ENCODE measurements around the gene ZNF586.
"Not testable (repeated sequence)": the region's sequence is repeated elsewhere in the genome, so short reads cannot be mapped to it uniquely, and the experiment has no call there.

Gene ZNF586

DNA sequence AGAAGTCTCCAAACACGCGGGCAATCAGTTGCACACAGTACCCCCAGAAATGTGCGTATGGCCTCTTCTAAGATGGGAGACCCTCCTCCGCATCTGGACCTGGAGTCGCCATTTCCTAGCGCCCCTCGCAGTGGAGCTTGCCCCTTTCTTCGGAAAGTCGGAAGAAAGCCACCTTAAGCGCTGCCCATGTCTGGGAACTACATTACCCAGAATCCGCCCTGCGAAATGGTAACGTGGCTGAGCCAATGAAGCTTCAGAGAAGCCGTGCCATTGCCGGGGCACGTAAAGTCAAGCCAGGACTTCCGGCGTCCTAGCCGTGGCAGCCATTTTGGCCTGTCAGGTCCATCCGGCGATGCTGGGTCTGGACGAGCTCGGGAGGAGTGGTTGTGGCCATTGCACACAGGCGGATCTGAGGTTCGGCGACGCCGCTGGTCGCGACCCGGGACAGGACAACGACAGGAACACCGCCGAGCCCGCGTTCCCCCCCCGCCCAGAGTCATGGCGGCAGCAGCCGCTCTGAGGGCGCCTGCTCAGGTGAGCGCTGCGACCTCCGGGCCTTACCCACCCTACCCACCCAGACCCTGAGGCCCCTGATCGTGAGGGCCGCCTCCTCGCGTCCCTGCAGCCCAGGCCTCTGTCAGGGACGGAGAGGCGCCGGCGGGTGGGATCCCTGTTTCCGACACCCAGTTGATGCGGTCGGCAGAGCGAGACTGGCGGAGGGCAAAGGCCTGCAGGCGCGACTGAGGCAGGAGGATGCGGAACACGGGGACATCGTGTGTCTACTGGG is at the start of gene ZNF586:
Gene ZNF586 (plus strand): TSS at position 332 of the 787 bp plus-strand sequence. CDS start 167 bp downstream, at position 499.
- DNase-seq, result peak; percentile 96

DNA sequence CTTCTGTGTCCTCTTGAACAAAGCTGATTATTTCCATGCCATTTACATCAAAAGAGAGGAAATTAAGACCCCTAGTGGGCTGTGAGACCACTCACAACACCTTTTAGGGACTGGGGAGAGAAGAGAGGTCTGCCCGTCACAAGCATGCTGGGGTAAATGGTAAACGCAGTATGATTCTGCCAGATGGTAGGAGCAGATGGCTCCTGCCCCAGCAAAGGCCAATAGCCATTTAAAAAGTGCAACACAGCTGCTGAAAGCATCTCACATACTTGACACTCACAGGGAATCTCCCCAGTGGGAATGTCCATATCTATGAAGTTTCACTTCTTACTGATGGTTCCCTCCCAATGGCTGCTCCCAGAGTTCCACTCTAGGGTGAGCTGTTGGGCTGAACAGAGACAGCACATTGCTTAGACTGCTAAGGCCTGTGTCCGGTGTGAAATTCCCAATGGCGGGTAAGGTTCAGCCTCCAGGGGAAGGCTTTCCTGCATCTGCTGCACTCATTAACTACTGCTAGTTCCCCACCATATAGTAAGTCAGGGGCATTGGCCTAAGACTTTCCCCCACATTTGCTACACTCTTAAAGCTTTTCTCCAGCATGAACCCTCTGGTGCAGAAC is 49.5 kb upstream of the ZNF586 start:
- DNase-seq, result no peak

DNA sequence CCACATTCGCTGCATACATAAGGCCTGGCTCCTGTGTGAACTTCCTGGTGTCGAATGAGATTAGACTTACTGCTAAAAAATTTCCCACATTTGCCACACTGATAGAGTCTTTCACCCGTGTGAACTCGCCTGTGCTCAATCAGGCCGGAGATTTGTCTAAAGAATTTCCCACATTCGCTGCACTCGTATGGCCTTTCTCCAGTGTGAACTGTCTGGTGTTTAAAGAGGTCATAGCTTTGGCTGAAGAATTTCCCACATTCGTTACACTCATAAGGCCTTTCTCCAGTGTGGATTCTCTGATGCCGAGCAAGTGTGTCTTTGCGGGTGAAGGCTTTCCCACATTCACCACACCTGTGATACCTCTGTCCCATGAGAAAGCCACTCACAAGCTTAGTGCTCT is 48.6 kb upstream of the ZNF586 start:
- no peak for DNase-seq

DNA sequence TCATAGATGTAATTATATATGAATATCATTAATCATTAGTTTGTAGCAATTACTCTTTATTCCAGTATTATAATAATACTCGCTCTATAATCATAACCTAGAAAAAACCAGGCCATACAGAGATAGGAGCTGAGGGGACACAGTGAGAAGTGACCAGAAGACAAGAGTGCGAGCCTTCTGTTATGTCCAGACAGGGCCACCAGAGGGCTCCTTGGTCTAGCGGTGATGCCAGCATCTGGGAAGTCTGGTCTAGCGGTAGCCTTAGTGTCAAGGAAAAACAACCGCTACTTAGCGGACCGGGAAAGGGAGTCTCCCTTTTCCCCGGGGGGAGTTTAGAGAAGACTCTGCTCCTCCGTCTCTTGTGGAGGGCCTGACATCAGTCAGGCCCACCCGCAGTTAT is 31.2 kb upstream of the ZNF586 start:
- DNase-seq, result peak; percentile 25

DNA sequence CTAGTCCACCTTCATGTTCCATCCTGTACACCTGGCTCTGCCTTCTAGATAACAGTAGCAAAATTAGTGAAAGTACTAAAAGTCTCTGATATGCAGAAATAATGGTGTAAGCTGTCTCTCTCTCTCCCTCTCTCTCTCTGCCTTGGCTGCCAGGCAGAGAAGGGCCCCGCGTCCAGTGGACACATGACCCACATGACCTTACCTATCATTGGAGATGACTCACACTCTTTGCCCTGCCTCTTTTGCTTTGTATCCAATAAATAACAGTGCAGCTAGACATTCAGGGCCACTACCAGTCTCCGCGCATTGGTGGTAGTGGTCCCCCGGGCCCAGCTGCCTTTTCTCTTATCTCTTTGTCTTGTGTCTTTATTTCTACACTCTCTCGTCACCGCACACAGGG is 30.7 kb upstream of the ZNF586 start:
- not testable (repeated sequence) for DNase-seq

DNA sequence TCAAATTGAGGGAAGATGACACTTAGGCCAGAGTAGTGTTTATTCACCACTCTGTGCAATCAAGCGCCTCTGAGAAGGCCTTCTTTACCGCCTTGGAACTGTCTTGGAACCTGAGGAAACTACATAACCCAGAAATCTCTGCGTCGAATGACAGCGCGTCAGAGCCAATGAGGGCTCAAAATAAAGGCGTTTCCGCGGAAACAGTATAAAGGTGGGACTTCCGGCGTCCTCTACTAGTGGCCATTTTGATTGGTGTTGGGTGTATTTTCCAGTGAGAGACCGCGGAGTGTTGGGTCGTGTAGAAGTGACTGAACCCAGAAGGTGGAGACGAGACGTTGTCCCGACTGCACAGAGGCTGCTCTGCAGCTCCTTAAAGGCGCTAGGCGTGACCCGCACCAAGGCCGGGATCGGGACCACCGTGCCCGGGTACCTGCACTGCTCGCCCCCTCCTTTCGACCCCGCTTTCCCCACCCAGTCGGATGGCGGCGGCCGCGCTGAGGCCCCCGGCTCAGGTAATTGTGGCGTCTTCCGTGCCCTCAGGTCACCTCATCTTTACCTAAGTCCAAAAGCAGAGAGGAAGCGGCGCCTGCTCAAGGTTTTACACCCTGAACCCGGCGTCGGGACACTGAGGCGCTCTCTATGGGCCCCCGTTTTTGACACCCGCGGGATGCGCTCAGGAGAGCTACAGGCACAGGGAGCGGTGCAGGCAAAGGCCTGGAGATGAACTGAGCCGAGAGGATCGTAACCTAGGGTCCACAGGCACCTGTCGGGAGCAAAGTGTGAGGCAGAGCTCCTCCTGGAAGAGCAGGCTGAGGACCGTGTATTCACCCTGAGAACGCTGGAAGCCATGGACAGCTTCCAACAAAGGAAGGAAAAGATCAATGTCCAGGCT is 22.6 kb upstream of the ZNF586 start, which contains the start of gene ZNF776:
Gene ZNF776 (plus strand): TSS at position 236 of the 892 bp plus-strand sequence. CDS start 244 bp downstream, at position 480.
- DNase-seq, result peak; percentile 94

DNA sequence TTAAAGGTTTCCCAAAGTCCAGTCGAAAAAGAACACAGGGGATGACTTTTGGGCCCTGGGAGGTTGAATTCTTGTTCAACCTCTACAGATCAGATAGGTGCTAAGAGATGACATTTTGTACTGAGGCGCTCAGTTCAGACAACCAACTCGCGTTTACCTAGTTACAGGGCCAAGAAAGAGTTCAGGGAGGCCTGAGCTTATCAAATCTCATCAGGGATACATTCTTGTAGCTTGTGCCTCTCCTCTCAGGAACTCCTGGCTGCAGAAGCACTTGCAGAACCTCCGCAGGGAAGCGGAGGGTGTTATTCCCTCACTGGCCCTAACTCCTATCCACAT is 22.0 kb upstream of the ZNF586 start:
- DNase-seq, result no peak

DNA sequence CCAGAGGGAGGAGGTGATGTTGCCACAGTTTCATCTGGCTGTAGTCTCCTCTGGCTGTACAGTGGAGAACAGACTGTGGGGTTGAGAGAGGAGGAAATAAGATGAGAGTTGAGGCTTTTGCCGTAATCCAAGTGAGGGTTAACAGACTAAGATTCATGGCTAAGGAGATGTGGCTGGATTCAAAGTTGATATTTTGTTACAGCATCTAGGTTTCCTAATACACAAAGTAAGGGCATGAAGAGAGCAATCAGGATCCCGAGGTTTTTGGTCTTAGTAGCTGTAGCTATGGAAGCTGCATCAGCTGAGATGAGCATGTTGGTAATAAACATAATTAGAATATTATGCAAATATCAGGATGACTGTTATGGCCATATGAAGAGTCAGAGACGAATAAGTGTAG is 21.4 kb upstream of the ZNF586 start:
- no peak for DNase-seq

DNA sequence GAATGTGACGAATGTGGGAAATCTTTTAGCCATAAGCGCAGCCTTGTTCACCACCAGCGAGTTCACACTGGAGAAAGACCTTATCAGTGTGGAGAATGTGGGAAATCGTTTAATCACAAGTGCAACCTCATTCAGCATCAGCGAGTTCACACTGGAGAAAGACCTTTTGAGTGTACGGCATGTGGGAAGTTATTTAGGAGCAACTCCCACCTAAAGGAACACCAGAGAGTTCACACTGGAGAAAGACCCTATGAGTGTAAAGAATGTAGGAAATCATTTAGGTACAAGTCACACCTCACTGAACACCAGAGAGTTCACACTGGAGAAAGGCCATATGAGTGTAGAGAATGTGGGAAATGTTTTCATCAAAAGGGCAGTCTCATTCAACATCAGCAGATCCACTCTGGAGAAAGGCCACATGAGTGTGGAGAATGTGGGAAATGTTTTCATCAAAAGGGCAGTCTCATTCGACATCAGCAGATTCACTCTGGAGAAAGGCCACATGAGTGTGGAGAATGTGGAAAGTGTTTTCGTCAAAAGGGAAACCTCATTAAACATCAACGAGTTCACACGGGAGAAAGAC is 15.3 kb upstream of the ZNF586 start:
- DNase-seq, result no peak

DNA sequence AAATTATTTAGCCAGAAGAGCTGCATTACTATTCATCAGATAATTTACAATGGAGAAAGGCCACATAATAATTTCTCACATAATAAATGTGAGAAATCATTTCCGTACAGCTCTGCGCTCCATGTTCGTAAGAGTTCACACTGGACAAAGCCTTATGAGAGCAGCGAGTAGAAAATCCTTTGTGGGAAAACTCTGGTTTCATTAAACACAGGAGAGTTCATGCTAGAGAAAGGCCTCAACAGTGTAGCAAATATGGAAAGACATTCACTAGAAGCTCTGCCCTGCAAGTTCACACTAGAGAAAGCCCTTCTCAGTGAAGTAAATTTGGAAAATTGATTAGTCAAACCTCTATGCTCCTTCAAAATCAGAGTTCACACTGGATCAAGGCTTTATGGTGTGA is 14.4 kb upstream of the ZNF586 start:
- DNase-seq, result no peak

DNA sequence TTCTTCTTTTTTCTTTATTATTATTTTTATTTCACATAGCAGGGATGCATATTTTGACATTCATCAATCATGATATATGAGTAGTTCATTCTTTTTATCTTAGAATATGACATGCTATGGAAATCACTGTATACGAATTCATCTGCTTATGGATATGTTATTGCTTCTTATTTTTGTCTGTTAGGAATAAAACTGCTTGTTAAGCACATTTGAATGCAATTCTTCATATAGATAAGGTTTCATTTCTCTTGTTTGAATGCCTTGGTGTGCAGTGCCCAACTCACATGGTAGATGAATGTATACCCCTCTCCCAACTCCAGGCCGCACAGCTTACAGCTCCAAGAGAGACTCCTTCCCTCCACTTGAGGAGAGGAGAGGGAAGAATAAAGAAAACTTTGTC is 11.5 kb upstream of the ZNF586 start:
- DNase-seq, result no peak

DNA sequence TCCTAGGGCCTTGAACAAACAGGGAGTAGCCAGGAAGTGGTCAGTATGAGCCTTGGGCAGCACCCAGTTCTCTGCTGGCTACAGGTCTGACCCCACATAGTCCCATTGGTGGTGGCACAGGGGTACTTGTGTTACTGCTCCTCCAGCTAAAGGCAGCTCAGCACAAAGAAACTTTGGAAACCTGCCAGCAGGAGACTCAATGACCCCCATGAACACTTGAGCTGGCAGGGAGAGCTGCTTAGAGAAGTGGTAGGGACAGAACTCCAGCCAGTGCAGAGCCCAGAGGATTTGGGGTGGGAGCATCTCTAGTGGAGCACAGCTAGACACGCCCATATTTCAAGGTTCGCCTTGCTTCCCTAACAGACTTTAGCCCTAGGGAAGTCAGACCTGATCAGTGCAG is 10.4 kb upstream of the ZNF586 start:
- DNase-seq, result no peak

DNA sequence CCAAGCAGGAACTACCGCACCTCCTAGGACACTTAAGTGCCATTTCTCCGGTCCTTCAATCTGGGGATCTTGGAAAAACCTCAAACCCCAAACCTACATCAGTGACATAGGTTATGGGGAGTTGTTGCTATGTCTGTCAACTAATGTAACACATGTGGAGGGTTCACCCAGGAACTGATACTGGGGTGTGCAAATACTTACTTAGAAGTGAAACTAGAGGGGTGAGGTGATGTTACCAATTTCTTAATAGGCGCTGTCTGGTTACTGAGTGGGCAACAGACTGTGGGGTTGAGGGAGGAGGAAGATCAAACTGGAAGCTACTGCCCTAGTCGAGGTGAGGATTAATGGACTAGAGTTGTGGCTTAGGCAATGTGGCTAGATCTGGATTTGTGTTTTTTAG is 1.9 kb downstream of the ZNF586 start:
- peak; percentile 86 for DNase-seq

DNA sequence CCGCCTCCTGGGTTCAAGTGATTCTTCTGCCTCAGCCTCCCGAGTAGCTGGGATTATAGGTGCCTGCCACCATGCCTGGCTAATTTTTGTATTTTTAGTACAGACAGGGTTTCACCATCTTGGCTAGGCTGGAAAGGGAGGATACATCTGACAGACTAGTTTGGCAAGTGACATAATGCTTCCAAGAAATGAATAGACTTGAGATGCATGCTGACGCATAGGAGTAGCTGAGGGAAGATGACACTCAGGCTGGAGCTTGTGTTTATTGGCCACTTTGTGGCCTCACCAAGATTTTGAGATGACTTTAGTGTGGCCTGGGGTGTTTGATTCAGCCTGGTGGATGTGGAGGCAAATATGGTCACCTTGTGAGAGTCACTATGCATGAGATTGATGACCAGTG is 4.0 kb downstream of the ZNF586 start:
- DNase-seq, result peak; percentile 24

DNA sequence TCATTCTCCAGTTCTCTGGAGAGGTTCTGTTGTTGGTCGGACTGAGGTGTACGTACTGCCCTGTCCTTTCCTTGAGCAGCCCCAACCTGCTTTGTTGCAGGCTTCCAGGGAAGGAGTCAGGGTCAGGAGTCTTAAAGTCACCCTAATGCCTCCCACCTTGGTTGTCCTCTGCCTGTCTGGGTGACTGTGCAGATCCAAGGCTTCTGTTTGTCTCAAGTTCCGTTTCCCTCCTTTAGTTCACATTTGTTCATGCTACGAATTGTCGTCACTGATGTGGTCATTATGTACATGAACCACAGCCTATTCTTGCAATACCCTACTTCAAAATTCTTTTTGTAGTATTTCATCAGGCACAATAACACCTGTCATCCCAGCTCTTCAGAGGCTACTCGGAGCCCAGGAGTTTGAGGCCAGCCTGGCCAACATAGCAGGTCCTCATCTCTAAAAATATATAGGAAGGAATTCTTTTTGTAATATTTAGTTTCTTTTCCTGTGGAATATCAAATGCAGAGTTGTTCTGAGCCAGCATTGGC is 7.4 kb downstream of the ZNF586 start:
- DNase-seq, result no peak

DNA sequence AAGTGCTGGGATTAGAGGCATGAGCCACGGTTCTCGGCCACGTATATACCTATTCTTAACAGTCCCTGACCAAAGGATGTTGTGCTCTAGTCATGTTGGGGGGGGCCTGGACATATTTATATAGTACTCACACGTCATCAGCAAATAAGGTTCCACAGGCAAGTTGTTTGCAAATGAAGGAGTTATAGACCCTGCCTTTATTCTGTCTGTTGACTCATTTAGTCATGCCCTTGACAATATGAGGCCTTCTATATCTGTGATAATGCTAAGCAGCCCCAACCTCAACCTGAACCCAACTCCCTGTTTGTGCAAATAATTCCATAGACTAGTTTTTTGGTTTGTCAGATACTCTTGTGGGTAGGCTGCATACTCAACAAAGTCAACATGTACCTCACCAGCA is 8.9 kb downstream of the ZNF586 start:
- no peak for DNase-seq

DNA sequence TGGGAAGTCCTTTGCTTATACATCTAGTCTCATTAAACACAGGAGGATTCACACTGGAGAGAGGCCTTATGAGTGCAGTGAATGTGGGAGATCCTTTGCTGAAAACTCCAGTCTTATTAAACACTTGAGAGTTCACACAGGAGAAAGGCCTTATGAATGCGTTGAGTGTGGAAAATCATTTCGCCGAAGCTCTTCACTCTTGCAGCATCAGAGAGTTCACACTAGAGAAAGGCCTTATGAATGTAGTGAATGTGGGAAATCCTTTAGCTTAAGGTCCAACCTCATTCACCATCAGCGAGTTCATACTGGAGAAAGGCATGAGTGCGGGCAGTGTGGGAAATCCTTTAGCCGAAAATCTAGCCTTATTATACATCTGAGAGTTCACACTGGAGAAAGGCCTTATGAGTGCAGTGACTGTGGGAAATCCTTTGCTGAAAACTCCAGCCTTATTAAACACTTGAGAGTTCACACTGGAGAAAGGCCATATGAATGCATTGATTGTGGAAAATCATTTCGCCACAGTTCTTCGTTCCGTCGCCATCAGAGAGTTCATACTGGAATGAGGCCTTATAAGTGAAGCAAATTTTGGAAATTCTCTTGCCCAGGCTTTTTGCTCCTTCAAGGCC is 9.9 kb downstream of the ZNF586 start:
- DNase-seq, result no peak

DNA sequence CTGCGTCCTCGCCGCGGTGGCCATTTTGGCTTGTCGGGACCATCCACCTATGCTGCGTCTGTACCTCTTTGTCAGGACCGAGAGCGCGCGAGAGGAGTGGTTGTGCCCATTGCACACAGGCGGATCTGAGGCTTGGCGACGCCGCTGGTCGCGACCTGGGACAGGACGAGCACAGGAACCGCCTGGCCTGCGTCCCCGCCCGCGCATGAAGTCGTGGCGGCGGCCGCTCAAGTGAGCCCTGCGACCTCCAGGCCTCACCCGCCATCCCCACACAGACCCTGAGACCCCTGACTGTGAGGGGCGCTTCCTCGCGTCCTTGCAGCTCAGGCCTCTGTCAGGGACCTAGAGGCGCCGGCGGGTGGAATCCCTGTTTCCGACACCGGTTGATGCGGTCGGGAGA is 16.8 kb downstream of the ZNF586 start:
- no peak for DNase-seq

DNA sequence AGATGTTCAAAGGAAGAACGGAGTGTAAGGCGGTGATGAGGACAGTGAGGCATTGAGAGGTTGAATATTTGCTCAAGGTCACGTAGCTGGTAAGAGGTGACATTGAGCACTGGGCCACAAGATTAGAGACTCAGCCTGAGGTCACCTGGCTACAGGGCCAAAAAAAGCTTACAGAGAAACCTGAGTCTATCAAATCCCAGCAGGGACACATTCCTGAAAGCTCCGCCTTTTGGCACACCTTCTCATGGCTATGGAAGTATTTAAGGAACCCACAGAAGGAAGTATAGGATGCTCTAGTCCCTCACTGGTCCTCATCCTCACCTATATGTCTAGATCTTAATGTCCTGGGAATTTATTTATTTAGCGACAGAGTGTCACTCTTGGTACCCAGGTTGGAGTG is 17.4 kb downstream of the ZNF586 start:
- DNase-seq, result no peak

DNA sequence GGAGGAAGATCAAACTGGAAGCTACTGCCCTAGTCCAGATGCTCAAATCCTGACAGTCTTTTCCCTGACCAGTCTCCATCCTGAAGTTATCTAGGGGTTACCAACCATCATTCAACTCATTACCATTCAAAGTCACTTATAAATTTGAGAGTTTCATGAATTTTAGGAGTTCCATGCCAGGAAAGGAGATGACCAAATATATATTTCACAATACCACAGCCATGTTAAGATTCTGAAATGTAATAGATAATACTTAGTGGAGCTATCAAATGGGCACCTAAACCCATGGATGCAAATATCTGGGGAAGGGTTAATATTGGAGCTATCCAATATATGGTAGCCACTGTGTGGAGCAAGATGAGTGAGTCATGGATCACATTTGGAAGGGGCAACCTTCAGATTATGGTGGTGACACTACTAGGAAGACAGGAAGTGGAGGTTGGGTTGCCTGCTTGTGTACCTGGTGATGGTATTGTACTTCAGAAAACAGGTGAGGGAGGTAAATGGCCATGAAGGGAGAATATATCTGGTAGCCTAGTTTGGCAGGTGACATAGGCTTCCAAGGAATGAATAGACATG is 18.7 kb downstream of the ZNF586 start:
- DNase-seq, result no peak

DNA sequence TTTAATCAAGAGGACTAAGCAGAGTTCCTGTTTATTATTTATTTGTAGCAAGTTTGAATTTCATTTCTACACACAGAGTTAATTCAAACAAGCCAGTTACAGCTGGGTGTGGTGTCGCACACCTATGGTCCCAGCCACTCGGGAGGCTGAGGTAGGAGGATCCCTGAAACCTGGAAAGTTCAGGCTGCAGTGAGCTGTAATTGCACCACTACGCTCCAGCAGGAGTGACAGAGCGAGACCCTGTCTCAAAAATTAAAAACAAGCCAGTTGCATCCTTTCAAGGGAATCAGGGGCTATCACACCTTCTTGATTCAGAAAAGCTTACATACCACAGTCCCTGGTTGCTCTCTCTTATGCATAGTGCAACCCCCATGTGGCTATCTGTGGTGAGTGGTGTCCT is 19.8 kb downstream of the ZNF586 start:
- DNase-seq, result no peak

DNA sequence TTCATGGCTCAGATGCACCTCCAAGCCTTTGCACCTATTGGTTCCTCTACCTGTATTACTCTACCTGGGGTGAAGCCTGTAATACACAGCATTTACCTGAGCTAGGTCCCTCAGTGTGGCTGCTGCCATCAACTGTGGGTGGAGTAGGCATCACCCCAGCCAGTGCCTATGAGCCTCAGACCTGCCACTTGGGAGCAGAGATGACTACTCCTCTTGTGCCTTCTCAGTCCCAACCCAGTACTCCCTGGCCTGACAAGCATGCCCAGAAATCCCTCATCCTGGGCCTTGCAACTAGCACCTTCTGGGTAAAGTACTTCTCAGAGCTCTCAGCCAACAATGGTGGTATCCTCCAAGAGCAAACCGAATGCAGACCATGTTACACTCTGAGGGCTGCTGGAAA is 27.1 kb downstream of the ZNF586 start:
- DNase-seq, result not testable (repeated sequence)

Measured in inflammatory macrophage treated with lipopolysaccharide for 4 hours (primary cell).